H1 (cell line): ENCODE results near the gene DNAH10. TPM values are rescaled to one million over a fixed set of nuclear protein-coding genes. Genes with fewer than 3 reads are reported as not detected.

Source experiments
- CTCF ChIP-seq, 3 experiments: IDR thresholded peaks; 1 replicate in 2 of 3; 2 replicates in 1 of 3; pipeline versions ENCODE4 v1.5.1 to v1.6.1; 2011; ENCODE audit warnings: low read length in 3 of 3, mild to moderate bottlenecking in 3 of 3, inconsistent platforms in 2 of 3, low read depth in 1 of 3, moderate library complexity in 1 of 3; ENCODE audit not compliant: insufficient read depth in 1 of 3; ENCODE audit errors: control extremely low read depth in 1 of 3
- KDM5A ChIP-seq: fragments of 200-600 bp; IDR thresholded peaks from 2 replicates; pipeline ENCODE4 v1.7.1; 2012; ENCODE audit warnings: mild to moderate bottlenecking, low read length, inconsistent platforms, mixed read lengths
- POLR2A ChIP-seq, 2 experiments: IDR thresholded peaks; 1 replicate in 1 of 2; 2 replicates in 1 of 2; pipeline ENCODE4 v1.6.1; 2011; ENCODE audit warnings: low read depth in 2 of 2, low read length in 2 of 2, mild to moderate bottlenecking in 2 of 2; ENCODE audit errors: control extremely low read depth in 1 of 2
- RBBP5 ChIP-seq: IDR thresholded peaks from 2 replicates; pipeline ENCODE4 v1.7.1; 2012; ENCODE audit warnings: low read depth, mild to moderate bottlenecking, inconsistent platforms, low read length, moderate library complexity, borderline replicate concordance
- USF2 ChIP-seq: IDR thresholded peaks from 2 replicates; pipeline ENCODE4 v1.6.1; 2011; ENCODE audit warnings: low read length, improper control_type of control experiment
- polyA plus RNA-seq, 7 experiments: library from polyadenylated mRNA; depleted of rRNA in 3 of 7; stranded (reverse) in 5 of 7; unstranded in 2 of 7; fragments of >200 nt in 5 of 7; fragments of 200-250 nt in 2 of 7; gene quantifications; 1 replicate in 5 of 7; 2 replicates in 1 of 7; 4 replicates in 1 of 7; pipeline versions ENCODE4 v1.2.1 to v1.2.3, GENCODE V29; 2011 to 2013; ENCODE audit warnings: missing spikeins in 2 of 7, mixed read lengths in 2 of 7
- total RNA-seq: library from RNA; stranded (reverse); fragmentation: NEBNext Ultra II Directional; extraction: Animal tissue kit (Norgen Biotek cat#: 25700); gene quantifications from 2 replicates; pipeline ENCODE4 v1.2.1, GENCODE V29; 2021
- TF ChIP-seq, protein P1 (sequence below): IDR thresholded peaks from 2 replicates; pipeline ENCODE4 v1.6.1; 2012; ENCODE audit warnings: inconsistent platforms

Gene DNAH10
- total and polyA plus RNA-seq, 2 of the 8 experiments (the other 6 are each of a cell fraction or from before 2014, with no cell fraction given) = 0.02 to 0.24 TPM

- TF ChIP-seq, protein P1, sequence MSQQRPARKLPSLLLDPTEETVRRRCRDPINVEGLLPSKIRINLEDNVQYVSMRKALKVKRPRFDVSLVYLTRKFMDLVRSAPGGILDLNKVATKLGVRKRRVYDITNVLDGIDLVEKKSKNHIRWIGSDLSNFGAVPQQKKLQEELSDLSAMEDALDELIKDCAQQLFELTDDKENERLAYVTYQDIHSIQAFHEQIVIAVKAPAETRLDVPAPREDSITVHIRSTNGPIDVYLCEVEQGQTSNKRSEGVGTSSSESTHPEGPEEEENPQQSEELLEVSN = peak; percentile 73; the same call in 1 of the 2 replicates
- TF ChIP-seq USF2 (peak; percentile 84), KDM5A (no peak), RBBP5 (0 out of 2 replicates have a peak, but pooled peaks have one; percentile 57), POLR2A (IDR thresholded peaks at IDR 0.05; ENCODE audit: control extremely low read depth in 1 of 2, low read depth in 2 of 2, low read length in 2 of 2) (no peak), CTCF (IDR thresholded peaks at IDR 0.05; ENCODE audit: control extremely low read depth in 1 of 3, insufficient read depth in 1 of 3, low read depth in 1 of 3, low read length in 3 of 3) (peak in 1 of 3 experiments; percentile 4; a peak in 1 of 4 replicates)
Observed at GRCh38 chr12:123900871-123901376, 138.8 kb downstream of the DNAH10 start (continued).
